Measurements from ENCODE around the gene FASTK. TPM values are rescaled to one million over a fixed set of nuclear protein-coding genes. Genes with fewer than 3 reads are reported as not detected.

Gene FASTK
- total RNA-seq, 3 donors from 2014 or later = 78.6 to 122 (median 98.5) TPM

Other genes with a start within 250 kb of the FASTK start
- 100 to 1,000 TPM; 249 to 756 (median 606) TPM for gene AOC1, start 228.3 kb downstream of the FASTK start, total RNA-seq
- gene KCNH2, start 102.5 kb downstream of the FASTK start, total RNA-seq = 10 to 100 TPM in 1 of 3 donors, 1 to 10 TPM in 2; 2.9 to 87.1 (median 5.3) TPM
- gene NOS3, start 89.8 kb downstream of the FASTK start, total RNA-seq = 1 to 10 TPM; 2.5 to 6.3 (median 6.0) TPM
- under 1 TPM; 0.09 to 0.90 (median 0.89) TPM for gene ATG9B, start 56.3 kb downstream of the FASTK start, total RNA-seq
- gene ABCB8, start 52.4 kb downstream of the FASTK start, total RNA-seq = 10 to 100 TPM; 40.1 to 44.9 (median 41.8) TPM
- 1 to 10 TPM; 1.2 to 6.5 (median 3.4) TPM for gene ASIC3, start 32.3 kb downstream of the FASTK start, total RNA-seq
- gene CDK5, start 22.9 kb downstream of the FASTK start, total RNA-seq = 10 to 100 TPM in 2 of 3 donors, 1 to 10 TPM in 1; 8.3 to 12.4 (median 11.7) TPM
- 100 to 1,000 TPM in 1 of 3 donors, 10 to 100 TPM in 2; 82.2 to 168 (median 89.5) TPM for gene SLC4A2, start 21.2 kb downstream of the FASTK start, total RNA-seq
- 10 to 100 TPM; 54.2 to 63.7 (median 60.8) TPM for gene TMUB1, start 2.7 kb upstream of the FASTK start, total RNA-seq
- gene AGAP3, start 5.7 kb upstream of the FASTK start, total RNA-seq = 100 to 1,000 TPM in 1 of 3 donors, 10 to 100 TPM in 2; 39.7 to 116 (median 50.6) TPM
- gene GBX1, start 86.9 kb upstream of the FASTK start, total RNA-seq = not detected
- not detected for gene ASB10, start 106.4 kb upstream of the FASTK start, total RNA-seq
- not detected for gene H2BK1, start 129.7 kb upstream of the FASTK start, total RNA-seq
- 10 to 100 TPM; 27.0 to 36.4 (median 28.4) TPM for gene ABCF2, start 146.4 kb upstream of the FASTK start, total RNA-seq
- gene CHPF2, start 151.7 kb upstream of the FASTK start, total RNA-seq = 10 to 100 TPM; 38.3 to 52.2 (median 41.5) TPM
- 10 to 100 TPM in 2 of 3 donors, 1 to 10 TPM in 1; 5.1 to 44.3 (median 10.0) TPM for gene SMARCD3, start 167.9 kb upstream of the FASTK start, total RNA-seq

Data from mucosa of descending colon (tissue), 3 donors.